Nephron (organoid): ENCODE results near the gene SH3RF1.

ENCODE experiments used
- H3K27ac Mint-ChIP-seq, 3 experiments: 2 replicates each; pipeline ENCODE4 v1.8.0; 2020; ENCODE audit warnings: mixed read lengths in 3 of 3, mild to moderate bottlenecking in 2 of 3, moderate library complexity in 1 of 3
- H3K27me3 Mint-ChIP-seq: 2 replicates; pipeline ENCODE4 v1.8.0; 2021; ENCODE audit warnings: low read depth, mild to moderate bottlenecking, moderate library complexity, mixed read lengths
- H3K36me3 Mint-ChIP-seq: 2 replicates; pipeline ENCODE4 v1.8.0; 2020; ENCODE audit warnings: low read depth, mixed read lengths
- H3K4me1 Mint-ChIP-seq: 2 replicates; pipeline ENCODE4 v1.8.0; 2020; ENCODE audit warnings: mixed read lengths
- H3K4me3 Mint-ChIP-seq, 3 experiments: 2 replicates each; pipeline ENCODE4 v1.8.0; 2020; ENCODE audit warnings: mild to moderate bottlenecking in 3 of 3, mixed read lengths in 3 of 3, moderate library complexity in 2 of 3
- H3K9me3 Mint-ChIP-seq: 2 replicates; pipeline ENCODE4 v1.8.0; 2020; ENCODE audit warnings: mixed read lengths
- CTCF ChIP-seq, 3 experiments: fragments of 200-600 bp; sonication (generic); IDR thresholded peaks; one replicate each; pipeline ENCODE4 v1.5.0; 2021; ENCODE audit warnings: antibody characterized with exemption in 3 of 3; ENCODE audit not compliant: unreplicated experiment in 3 of 3

SH3RF1 gene

GRCh38 chr4:169052594-169052945, 218.2 kb downstream of the SH3RF1 start:
- Mint-ChIP-seq H3K9me3 (no peaks in the 10 kb centered on the region), H3K27me3 (peaks cover 3% of the 10 kb centered on the region), H3K4me3 (peak overlapping the region in 1 of 3 experiments; percentile 11), H3K4me1 (peaks cover 51% of the 10 kb centered on the region), H3K27ac (peak overlapping the region; percentile 7 to 94 (median 91)), H3K36me3 (no peaks in the 10 kb centered on the region)
- no peak for TF ChIP-seq CTCF (IDR thresholded peaks at IDR 0.05; ENCODE audit: unreplicated experiment in 3 of 3)

- Mint-ChIP-seq H3K4me1 (peaks cover 51% of the 10 kb centered on the region), H3K27ac (peak overlapping the region; percentile 81 to 94 (median 91)), H3K4me3 (peak overlapping the region in 1 of 3 experiments; percentile 34), H3K36me3 (no peaks in the 10 kb centered on the region), H3K27me3 (peaks cover 3% of the 10 kb centered on the region), H3K9me3 (no peaks in the 10 kb centered on the region)
- no peak for TF ChIP-seq CTCF (IDR thresholded peaks at IDR 0.05; ENCODE audit: unreplicated experiment in 3 of 3)
Measured at GRCh38 chr4:169051761-169052593, 218.8 kb downstream of the SH3RF1 start.

GRCh38 chr4:169050881-169051760, 219.6 kb downstream of the SH3RF1 start:
- Mint-ChIP-seq H3K36me3 (no peaks in the 10 kb centered on the region), H3K27me3 (peaks cover 3% of the 10 kb centered on the region), H3K27ac (peak overlapping the region; percentile 81 to 94 (median 91)), H3K9me3 (no peaks in the 10 kb centered on the region), H3K4me3 (peak overlapping the region in 2 of 3 experiments; percentile 13 to 34), H3K4me1 (peaks cover 51% of the 10 kb centered on the region)
- no peak for TF ChIP-seq CTCF (IDR thresholded peaks at IDR 0.05; ENCODE audit: unreplicated experiment in 3 of 3)

- no peaks in the 10 kb centered on the region for H3K36me3 Mint-ChIP-seq
- H3K4me1 Mint-ChIP-seq: peaks cover 51% of the 10 kb centered on the region
- H3K27me3 Mint-ChIP-seq: peaks cover 3% of the 10 kb centered on the region
- no peak for TF ChIP-seq CTCF (IDR thresholded peaks at IDR 0.05; ENCODE audit: unreplicated experiment in 3 of 3)
- H3K27ac Mint-ChIP-seq: peak overlapping the region; percentile 81 to 94 (median 91)
- H3K4me3 Mint-ChIP-seq: peak overlapping the region in 1 of 3 experiments; percentile 31
- H3K9me3 Mint-ChIP-seq: no peaks in the 10 kb centered on the region
Measured at GRCh38 chr4:169050284-169050683, 220.5 kb downstream of the SH3RF1 start.

- no peak for TF ChIP-seq CTCF (IDR thresholded peaks at IDR 0.05; ENCODE audit: unreplicated experiment in 3 of 3)
- peaks cover 51% of the 10 kb centered on the region for H3K4me1 Mint-ChIP-seq
- no peak overlapping the region for H3K4me3 Mint-ChIP-seq
- H3K9me3 Mint-ChIP-seq: no peaks in the 10 kb centered on the region
- peaks cover 3% of the 10 kb centered on the region for H3K27me3 Mint-ChIP-seq
- H3K27ac Mint-ChIP-seq: peak overlapping the region in 2 of 3 experiments; percentile 26 to 28
- H3K36me3 Mint-ChIP-seq: no peaks in the 10 kb centered on the region
Measured at GRCh38 chr4:169048868-169049414, 221.8 kb downstream of the SH3RF1 start.
